BLaER1 (cell line): ENCODE measurements around the gene ST6GAL1.

Experiments
- H3K27ac ChIP-seq: shearing (Covaris generic); formaldehyde crosslinking; 2 replicates; pipeline ENCODE4 v1.8.1; 2022
- H3K27me3 ChIP-seq: shearing (Covaris generic); formaldehyde crosslinking; 2 replicates; pipeline ENCODE4 v1.8.1; 2022
- H3K36me3 ChIP-seq: shearing (Covaris generic); formaldehyde crosslinking; 2 replicates; pipeline ENCODE4 v1.8.1; 2022
- H3K4me1 ChIP-seq: shearing (Covaris generic); formaldehyde crosslinking; 2 replicates; pipeline ENCODE4 v1.8.1; 2022
- H3K4me2 ChIP-seq: shearing (Covaris generic); formaldehyde crosslinking; 2 replicates; pipeline ENCODE4 v1.8.1; 2022
- H3K4me3 ChIP-seq: shearing (Covaris generic); formaldehyde crosslinking; 2 replicates; pipeline ENCODE4 v1.8.1; 2022
- H3K9ac ChIP-seq: shearing (Covaris generic); formaldehyde crosslinking; 2 replicates; pipeline ENCODE4 v1.8.1; 2022
- H3K9me3 ChIP-seq: shearing (Covaris generic); formaldehyde crosslinking; 2 replicates; pipeline ENCODE4 v1.8.1; 2022
- H4K20me1 ChIP-seq: shearing (Covaris generic); formaldehyde crosslinking; 2 replicates; pipeline ENCODE4 v1.8.1; 2022
- Cebpa-rat ChIP-seq: shearing (Covaris generic); IDR thresholded peaks from 2 replicates; pipeline ENCODE4 v1.8.1; 2022

The ST6GAL1 gene

GRCh38 chr3:186909078-186909853, 21.1 kb upstream of the ST6GAL1 start:
- Histone ChIP-seq H3K36me3 (no peaks in the 10 kb centered on the region), H3K4me1 (peaks cover 12% of the 10 kb centered on the region), H3K9me3 (0 out of 2 replicates have a peak, but pooled peaks cover 4% of the 10 kb centered on the region), H3K9ac (no peak overlapping the region), H3K27me3 (no peaks in the 10 kb centered on the region), H4K20me1 (no peaks in the 10 kb centered on the region), H3K27ac (peak overlapping the region; percentile 41; the same call in 1 of the 2 replicates), H3K4me3 (no peak overlapping the region), H3K4me2 (peak overlapping the region; percentile 58)
- TF ChIP-seq Cebpa-rat: no peak

DNA sequence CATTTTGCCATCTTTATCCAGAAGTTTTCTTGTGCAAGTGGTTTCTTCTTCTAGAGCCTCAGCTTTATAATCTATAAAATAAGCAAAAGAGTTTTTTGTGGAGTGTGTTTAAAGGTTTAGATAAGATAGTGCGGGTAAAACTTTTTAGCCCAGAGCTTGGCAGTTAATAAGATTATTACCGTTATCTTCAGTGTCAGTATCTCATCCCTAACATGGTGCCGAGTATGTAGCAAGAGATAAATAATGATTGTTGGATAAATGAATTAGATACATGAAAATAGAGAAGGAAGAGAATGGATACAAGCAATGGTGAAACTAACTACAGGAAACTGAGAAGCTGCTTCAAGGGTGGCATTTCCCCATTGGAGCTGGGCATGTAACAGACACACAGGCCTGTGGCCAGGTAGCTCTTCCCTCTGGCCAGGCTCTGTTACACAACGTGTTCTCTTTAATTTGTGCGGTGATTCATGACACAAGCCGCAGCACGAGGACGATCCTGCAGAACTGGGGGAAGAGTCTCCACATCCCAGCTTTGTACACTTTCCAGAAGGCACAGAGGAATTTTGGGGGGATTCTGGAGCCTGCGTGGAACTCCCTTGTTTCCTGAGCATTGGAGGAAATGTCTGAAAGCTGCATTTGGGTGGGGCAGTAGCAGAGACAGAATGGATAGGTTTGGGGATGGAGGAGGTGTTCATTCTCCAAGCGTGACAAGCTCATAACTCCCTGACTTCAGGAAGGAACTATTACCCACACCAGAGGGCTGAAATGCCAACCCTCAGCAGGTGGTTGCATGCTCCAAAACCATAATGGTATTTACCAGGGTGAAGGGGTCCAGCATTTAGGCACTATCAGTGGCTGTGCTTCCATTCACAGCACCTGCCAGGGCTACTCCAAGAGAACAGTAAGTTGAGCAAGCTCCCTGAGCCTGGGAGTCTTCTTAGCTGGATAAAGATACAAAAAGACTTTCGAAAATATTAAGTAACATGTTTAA, 14.2 kb upstream of the ST6GAL1 start:
- Histone ChIP-seq H3K4me2 (peak overlapping the region; percentile 54), H3K4me1 (peaks cover 19% of the 10 kb centered on the region), H3K4me3 (no peak overlapping the region)

DNA sequence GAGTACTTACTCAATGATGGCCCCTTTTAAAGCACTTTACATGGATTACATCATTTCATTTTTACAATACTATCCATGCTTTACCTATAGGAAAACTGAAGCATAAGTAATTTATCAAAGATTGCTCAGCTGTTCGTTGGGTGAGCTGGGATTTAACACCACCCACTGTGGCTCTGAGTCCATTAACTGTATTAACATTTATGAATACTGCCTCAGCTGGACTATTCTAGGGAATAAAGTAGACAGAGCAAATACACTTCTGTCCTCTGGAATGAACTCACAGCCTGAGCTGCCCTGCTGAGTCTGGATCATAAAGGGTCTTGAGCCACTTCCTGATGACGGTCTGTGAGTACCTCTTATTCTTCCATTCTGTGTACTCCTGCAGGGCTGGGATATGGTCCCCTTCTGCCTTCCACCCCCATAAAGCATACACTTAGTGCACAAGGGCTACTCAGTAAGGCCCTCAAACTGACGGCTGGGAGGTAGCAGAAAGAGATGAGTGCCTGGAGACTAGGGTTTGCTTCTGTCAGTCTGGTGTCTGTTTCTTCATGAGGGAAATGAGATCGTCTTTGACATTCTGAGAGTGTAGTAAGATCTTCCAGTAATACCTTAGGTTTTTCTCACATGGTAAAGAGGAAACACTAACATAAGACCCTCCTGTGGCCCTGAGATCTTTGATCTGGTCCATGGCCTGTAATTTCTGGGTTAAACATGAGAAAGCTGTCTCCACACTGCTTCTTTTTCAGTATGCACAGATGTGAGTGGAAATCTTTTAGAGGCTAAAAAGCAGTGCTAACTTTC, 12.6 kb upstream of the ST6GAL1 start:
- no peaks in the 10 kb centered on the region for H4K20me1 ChIP-seq
- H3K4me1 ChIP-seq: peaks cover 19% of the 10 kb centered on the region
- H3K27ac ChIP-seq: no peak overlapping the region
- no peak overlapping the region for H3K4me2 ChIP-seq
- no peak overlapping the region for H3K9ac ChIP-seq
- TF ChIP-seq Cebpa-rat: no peak
- H3K9me3 ChIP-seq: no peaks in the 10 kb centered on the region
- no peaks in the 10 kb centered on the region for H3K36me3 ChIP-seq
- no peaks in the 10 kb centered on the region for H3K27me3 ChIP-seq
- H3K4me3 ChIP-seq: no peak overlapping the region

More for the DNA sequence above, 14.2 kb upstream of the ST6GAL1 start:
- no peaks in the 10 kb centered on the region for H3K27me3 ChIP-seq
- no peak overlapping the region for H3K27ac ChIP-seq
- no peak overlapping the region for H3K9ac ChIP-seq
- no peaks in the 10 kb centered on the region for H4K20me1 ChIP-seq
- no peaks in the 10 kb centered on the region for H3K36me3 ChIP-seq
- TF ChIP-seq Cebpa-rat: peak; percentile 29; the same call in 1 of the 2 replicates
- H3K9me3 ChIP-seq: 0 out of 2 replicates have a peak, but pooled peaks cover 4% of the 10 kb centered on the region

- H3K27me3 ChIP-seq: no peaks in the 10 kb centered on the region
- H3K36me3 ChIP-seq: no peaks in the 10 kb centered on the region
- H3K9ac ChIP-seq: no peak overlapping the region
- no peak for TF ChIP-seq Cebpa-rat
- H4K20me1 ChIP-seq: no peaks in the 10 kb centered on the region
- no peak overlapping the region for H3K4me3 ChIP-seq
- peaks cover 24% of the 10 kb centered on the region for H3K4me1 ChIP-seq
- H3K9me3 ChIP-seq: no peaks in the 10 kb centered on the region
- H3K27ac ChIP-seq: no peak overlapping the region
- no peak overlapping the region for H3K4me2 ChIP-seq
Measured at GRCh38 chr3:186920301-186920700, 10.0 kb upstream of the ST6GAL1 start.

- Histone ChIP-seq H3K4me1 (peaks cover 27% of the 10 kb centered on the region), H3K9ac (no peak overlapping the region), H3K4me3 (no peak overlapping the region), H3K9me3 (no peaks in the 10 kb centered on the region), H3K4me2 (no peak overlapping the region), H3K36me3 (no peaks in the 10 kb centered on the region), H3K27me3 (no peaks in the 10 kb centered on the region), H3K27ac (no peak overlapping the region), H4K20me1 (no peaks in the 10 kb centered on the region)
- TF ChIP-seq Cebpa-rat: no peak
Measured at GRCh38 chr3:186920796-186921195, 9.5 kb upstream of the ST6GAL1 start.

DNA sequence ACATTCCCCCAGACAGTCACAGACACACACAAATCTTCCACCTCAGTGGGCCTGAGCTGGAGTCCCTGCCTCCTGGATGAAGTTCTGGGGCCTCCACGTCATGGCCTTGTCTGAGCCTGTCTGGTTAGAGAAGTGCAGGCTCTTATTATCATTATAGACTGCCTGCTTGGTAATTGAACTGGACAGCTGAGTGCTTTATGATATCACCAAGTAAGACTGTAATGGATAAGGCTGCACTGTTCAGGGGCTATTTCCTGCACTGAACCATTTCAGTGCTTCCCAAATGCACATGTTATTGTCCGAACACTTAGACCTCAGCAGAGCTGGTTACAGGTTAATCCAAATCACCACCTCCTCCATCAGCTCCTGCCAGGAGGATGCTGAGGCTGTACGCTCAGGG, 8.7 kb upstream of the ST6GAL1 start:
- Histone ChIP-seq H3K4me1 (peaks cover 22% of the 10 kb centered on the region), H4K20me1 (no peaks in the 10 kb centered on the region), H3K9ac (no peak overlapping the region), H3K36me3 (no peaks in the 10 kb centered on the region), H3K4me2 (no peak overlapping the region), H3K27me3 (no peaks in the 10 kb centered on the region), H3K4me3 (no peak overlapping the region), H3K9me3 (no peaks in the 10 kb centered on the region), H3K27ac (no peak overlapping the region)
- no peak for TF ChIP-seq Cebpa-rat

- no peaks in the 10 kb centered on the region for H3K9me3 ChIP-seq
- H3K9ac ChIP-seq: no peak overlapping the region
- TF ChIP-seq Cebpa-rat: no peak
- H3K27me3 ChIP-seq: no peaks in the 10 kb centered on the region
- H3K4me1 ChIP-seq: peaks cover 18% of the 10 kb centered on the region
- H3K4me3 ChIP-seq: no peak overlapping the region
- no peak overlapping the region for H3K4me2 ChIP-seq
- H3K27ac ChIP-seq: no peak overlapping the region
- H4K20me1 ChIP-seq: no peaks in the 10 kb centered on the region
- no peaks in the 10 kb centered on the region for H3K36me3 ChIP-seq
Measured at GRCh38 chr3:186922224-186922623, 8.1 kb upstream of the ST6GAL1 start.

- H3K27me3 ChIP-seq: no peaks in the 10 kb centered on the region
- no peak overlapping the region for H3K4me2 ChIP-seq
- H3K9ac ChIP-seq: no peak overlapping the region
- no peaks in the 10 kb centered on the region for H3K36me3 ChIP-seq
- TF ChIP-seq Cebpa-rat: no peak
- no peaks in the 10 kb centered on the region for H3K9me3 ChIP-seq
- no peak overlapping the region for H3K27ac ChIP-seq
- H4K20me1 ChIP-seq: no peaks in the 10 kb centered on the region
- peaks cover 18% of the 10 kb centered on the region for H3K4me1 ChIP-seq
- no peak overlapping the region for H3K4me3 ChIP-seq
Measured at GRCh38 chr3:186922790-186923189, 7.5 kb upstream of the ST6GAL1 start.

- no peak overlapping the region for H3K9ac ChIP-seq
- H3K27ac ChIP-seq: no peak overlapping the region
- no peak for TF ChIP-seq Cebpa-rat
- no peaks in the 10 kb centered on the region for H3K36me3 ChIP-seq
- peaks cover 18% of the 10 kb centered on the region for H3K4me1 ChIP-seq
- H3K4me3 ChIP-seq: no peak overlapping the region
- H4K20me1 ChIP-seq: no peaks in the 10 kb centered on the region
- no peaks in the 10 kb centered on the region for H3K9me3 ChIP-seq
- H3K27me3 ChIP-seq: no peaks in the 10 kb centered on the region
- H3K4me2 ChIP-seq: no peak overlapping the region
Measured at GRCh38 chr3:186923241-186923640, 7.1 kb upstream of the ST6GAL1 start.
